Measurements from ENCODE around the gene FXYD4.
A peak's percentile ranks its signal among the peaks of the same experiment; 100 is the strongest.

FXYD4 gene

GRCh38 chr10:43347997-43348396 is 23.4 kb upstream of the FXYD4 start:
- DNase-seq = no peak

GRCh38 chr10:43348511-43349312 is 22.7 kb upstream of the FXYD4 start:
- peak; percentile 91 for DNase-seq

GRCh38 chr10:43350156-43350555 is 21.3 kb upstream of the FXYD4 start:
- DNase-seq = no peak

- no peak for DNase-seq
These were observed 20.8 kb upstream of the FXYD4 start for GRCh38 chr10:43350686-43351085.

GRCh38 chr10:43351301-43351700 is 20.1 kb upstream of the FXYD4 start:
- DNase-seq = no peak

GRCh38 chr10:43352951-43353350 is 18.5 kb upstream of the FXYD4 start:
- DNase-seq = no peak

- DNase-seq = no peak
These were observed 17.7 kb upstream of the FXYD4 start for GRCh38 chr10:43353495-43354329.

GRCh38 chr10:43354330-43354635 is 17.2 kb upstream of the FXYD4 start:
- DNase-seq = no peak

- no peak for DNase-seq
These were observed 16.5 kb upstream of the FXYD4 start for GRCh38 chr10:43354879-43355380.

GRCh38 chr10:43355749-43356371 is 15.6 kb upstream of the FXYD4 start:
- DNase-seq = peak; percentile 47

GRCh38 chr10:43360086-43360485 is 11.3 kb upstream of the FXYD4 start:
- DNase-seq = no peak

GRCh38 chr10:43361547-43362190 is 9.8 kb upstream of the FXYD4 start:
- peak; percentile 39 for DNase-seq

- peak; percentile 100 for DNase-seq
These were observed 9.1 kb upstream of the FXYD4 start for GRCh38 chr10:43362191-43362839.

- no peak for DNase-seq
These were observed 6.4 kb upstream of the FXYD4 start for GRCh38 chr10:43365001-43365400.

- DNase-seq = no peak
These were observed 1.5 kb upstream of the FXYD4 start for GRCh38 chr10:43369921-43370320.

- no peak for DNase-seq
These were observed 693 bp upstream of the FXYD4 start for GRCh38 chr10:43370671-43371215.

- no peak for DNase-seq
These were observed 1.4 kb downstream of the FXYD4 start for GRCh38 chr10:43372765-43373361.

GRCh38 chr10:43373461-43373860 is 2.0 kb downstream of the FXYD4 start:
- no peak for DNase-seq

GRCh38 chr10:43374194-43374593 is 2.8 kb downstream of the FXYD4 start:
- no peak for DNase-seq

- DNase-seq = no peak
These were observed 4.1 kb downstream of the FXYD4 start for GRCh38 chr10:43375401-43376020.

- no peak for DNase-seq
These were observed 4.7 kb downstream of the FXYD4 start for GRCh38 chr10:43376046-43376635.

Data from activated CD4-positive, alpha-beta T cell treated with anti-CD3 and anti-CD28 coated beads for 48 hours (primary cell).